SW480 (cell line): Measurements from ENCODE around the gene TTC17.
"Not testable (repeated sequence)": the region's sequence is repeated elsewhere in the genome, so short reads cannot be mapped to it uniquely, and the experiment has no call there.

ENCODE experiments used
- DNase-seq: peaks from one replicate; pipeline ENCODE4 v3.0.0-alpha.2; 2016; ENCODE audit warnings: low spot score

The TTC17 gene

DNA sequence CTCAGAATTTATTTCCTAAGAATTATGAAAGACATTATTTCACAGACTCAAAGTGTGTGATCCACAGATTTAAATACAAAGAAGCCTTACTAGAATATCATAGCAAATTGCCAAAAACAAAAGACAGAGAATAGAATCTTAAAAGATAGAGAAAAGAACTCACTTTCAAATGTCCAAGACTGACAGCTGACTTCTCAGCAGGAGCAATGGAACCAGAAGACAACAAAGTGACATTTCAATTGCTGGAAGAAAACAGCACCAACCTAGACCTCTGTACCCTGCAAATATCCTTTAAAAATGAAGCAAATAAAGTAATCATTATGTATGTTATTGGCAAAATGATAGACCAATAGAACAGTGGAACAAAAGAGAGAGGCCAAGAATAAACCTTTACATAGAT, 109.2 kb downstream of the TTC17 start:
- no peak for DNase-seq

DNA sequence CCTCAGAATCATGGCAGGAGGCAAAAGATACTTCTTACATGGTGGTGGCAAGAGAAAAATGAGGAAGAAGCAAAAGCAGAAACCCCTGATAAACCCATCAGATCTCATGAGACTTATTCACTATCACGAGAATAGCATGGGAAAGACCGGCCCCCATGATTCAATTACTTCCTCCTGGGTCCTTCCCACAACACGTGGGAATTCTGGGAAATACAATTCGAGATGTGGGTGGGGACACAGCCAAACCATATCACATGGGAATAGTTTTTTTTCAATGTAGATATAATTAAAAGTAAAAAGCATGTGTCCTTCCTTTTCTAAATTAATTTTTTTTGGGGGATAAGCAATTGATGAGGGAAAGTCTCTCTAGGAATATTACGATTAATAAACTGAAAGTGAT, 118.8 kb downstream of the TTC17 start:
- not testable (repeated sequence) for DNase-seq

DNA sequence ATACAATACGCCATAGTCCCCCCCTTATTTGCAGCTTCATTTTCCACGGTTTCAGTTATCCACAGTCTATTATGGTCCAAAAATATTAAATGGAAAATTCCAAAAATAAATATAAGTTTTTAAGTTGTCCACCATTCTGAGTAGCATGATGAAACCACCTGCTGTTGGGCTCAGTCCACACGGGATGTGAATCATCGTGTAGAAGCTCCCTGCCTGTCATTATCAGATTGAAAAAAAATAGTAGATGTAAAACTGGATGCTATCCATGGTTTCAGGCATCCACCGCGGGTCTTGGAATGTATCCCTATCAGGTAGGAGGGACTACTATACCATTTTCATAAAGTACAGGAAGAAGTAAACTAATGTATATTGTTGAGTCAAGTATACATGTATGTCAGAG, 127.4 kb downstream of the TTC17 start:
- no peak for DNase-seq

DNA sequence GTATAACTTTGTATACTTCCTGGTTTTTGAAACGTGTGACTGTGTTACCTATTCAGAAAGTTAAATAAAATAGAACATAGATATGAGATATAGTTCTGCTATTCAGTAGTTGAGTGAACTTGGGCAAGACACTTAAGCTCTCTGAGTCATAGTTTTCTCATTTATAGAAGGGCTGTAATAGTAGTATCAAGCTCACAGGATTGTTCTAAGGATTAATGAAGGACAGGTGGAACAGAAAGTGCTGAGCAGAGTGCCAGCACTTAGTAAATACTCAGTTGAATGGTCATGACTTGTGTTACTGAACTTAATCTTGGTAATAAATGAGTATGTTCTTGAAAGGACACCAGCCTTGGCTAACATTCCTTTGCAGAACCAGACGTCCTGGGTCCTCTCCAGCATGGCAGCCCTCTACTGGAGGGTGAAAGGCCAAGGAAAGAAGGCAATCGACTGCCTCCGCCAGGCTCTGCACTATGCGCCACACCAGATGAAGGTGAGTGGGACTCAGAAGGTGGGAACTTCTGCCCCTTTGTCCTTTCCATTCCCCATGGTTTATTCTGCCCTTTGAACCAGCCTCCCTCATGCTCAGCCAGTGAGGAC, 131.2 kb downstream of the TTC17 start:
- no peak for DNase-seq

DNA sequence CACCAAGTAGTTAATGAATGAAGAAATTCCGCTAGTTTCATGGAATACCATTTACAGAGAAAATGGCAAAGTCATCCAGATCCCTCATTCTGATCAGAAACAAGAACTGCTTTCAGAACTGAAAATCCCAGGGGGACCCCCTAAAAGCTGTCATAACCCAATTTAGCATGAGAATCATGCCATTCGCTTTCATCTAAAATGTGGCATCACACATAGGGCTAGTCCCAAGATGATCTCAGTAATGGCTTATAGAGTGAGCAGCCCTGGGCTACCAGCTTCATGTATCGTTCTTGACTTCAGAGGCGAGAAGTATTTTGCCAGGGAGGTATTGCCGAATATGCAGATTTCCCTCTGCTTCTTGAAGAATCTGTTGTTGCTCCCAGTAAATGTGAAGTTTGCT, 134.0 kb downstream of the TTC17 start:
- no peak for DNase-seq

DNA sequence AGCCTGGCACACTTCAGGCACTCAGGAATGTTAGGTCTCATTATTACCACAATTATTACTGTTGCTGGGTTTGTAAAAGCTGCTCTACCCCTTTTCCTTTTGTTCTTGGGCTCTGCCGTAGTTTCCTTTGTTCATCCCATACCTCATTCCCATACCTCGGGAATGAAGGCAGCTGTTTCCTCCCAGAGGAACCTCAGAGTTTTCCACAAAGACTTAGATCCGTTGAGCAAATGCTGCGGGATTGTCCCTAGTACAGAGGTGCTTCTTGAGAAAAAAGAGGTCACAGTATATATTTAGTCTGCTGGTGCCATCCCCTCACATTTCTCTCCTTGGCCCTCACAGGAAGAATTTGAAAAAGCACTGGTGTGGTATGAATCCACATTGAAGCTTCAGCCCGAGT, 134.7 kb downstream of the TTC17 start:
- DNase-seq: no peak

DNA sequence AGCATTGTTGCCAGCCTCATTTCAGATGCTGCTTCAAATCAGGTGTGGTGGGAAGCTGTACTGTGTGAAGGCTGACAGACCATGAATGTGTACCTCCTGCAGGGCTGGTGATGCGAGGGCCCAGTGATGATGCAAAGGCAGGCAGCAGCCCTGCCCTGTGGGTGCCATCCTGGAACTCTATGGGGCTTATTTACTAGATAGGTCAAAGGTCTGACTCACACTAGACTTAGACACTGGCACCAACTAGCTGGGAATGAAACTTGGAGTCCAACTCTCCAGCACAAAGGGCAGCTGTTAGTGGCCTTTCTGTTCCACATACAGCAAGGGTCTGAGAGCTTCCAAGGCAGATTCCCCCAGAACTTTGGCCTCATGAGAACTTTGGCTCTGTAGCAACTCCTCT, 138.4 kb downstream of the TTC17 start:
- DNase-seq: no peak

DNA sequence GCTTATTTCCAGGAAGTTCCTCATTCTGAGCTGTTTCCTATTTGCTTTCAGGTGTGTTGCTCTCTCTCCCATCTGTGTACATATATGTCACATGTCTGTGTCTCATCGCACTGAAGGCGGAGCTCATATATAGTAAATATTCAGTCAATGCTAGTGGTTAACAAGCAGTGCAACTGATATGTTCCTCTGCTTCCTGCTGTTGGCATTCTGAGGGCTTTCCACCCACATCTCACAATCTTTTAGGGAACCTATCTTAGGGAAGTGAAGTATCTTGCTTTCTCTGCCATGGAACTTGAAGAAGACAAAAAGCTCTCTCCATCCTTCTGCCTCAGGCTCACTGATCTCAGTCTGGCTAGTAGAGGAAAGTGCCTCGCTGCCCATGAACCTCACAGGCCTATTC, 139.8 kb downstream of the TTC17 start:
- DNase-seq: no peak

- DNase-seq: peak; percentile 11
Observed at GRCh38 chr11:43503417-43503816, 144.7 kb downstream of the TTC17 start.

DNA sequence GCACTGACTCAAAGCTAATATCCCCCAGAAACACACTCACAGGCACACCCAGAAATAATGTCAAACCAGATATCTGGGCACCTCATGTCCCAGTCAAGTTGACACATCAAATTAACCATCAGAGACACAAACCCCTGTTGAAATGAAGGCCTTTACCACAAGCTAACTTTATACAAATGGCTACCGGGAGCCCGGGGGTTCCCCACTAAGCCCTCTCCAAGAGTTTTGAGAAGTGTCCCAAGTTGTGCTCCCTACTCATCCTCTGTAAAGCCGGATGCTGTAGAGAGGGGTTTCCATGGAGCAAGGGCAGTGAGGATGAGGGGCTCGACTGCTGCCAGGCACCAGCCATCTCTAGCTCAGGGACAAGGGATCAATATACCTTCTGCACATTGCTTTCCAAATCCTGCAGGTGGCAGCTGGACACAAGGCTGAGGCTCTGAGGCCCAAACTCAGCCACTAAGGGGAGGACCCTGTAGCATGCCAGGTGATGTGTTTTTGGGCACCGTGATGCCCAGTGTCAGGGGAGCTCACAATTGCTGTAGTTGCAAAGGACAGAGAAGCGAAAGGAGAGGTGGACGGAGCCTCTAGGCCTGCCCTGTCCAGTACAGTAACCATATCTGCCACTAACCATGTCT, 145.7 kb downstream of the TTC17 start:
- DNase-seq: peak; percentile 58

- no peak for DNase-seq
Observed at GRCh38 chr11:43505171-43505570, 146.5 kb downstream of the TTC17 start.

GRCh38 chr11:43507171-43507570, 148.5 kb downstream of the TTC17 start:
- no peak for DNase-seq

DNA sequence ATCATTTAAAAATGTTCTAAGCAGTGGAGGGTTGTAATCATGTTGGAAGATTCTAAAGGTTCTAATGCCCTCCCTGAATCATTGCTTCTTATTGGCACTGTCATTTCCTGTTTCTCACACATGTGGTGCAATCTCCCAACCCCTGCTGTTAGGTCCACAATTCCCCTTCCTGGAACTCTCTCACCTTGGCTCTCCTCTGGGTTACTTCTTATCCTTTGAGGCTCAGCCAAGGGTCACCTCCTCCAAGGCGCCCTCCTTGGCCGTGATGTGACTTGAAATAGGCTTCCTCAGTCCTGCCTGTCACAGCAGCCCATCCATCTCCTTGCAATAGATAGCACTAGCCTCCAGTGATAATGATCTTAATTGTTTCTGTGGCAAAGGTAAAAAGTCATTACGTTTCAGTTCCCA, 149.8 kb downstream of the TTC17 start:
- DNase-seq: peak; percentile 13

DNA sequence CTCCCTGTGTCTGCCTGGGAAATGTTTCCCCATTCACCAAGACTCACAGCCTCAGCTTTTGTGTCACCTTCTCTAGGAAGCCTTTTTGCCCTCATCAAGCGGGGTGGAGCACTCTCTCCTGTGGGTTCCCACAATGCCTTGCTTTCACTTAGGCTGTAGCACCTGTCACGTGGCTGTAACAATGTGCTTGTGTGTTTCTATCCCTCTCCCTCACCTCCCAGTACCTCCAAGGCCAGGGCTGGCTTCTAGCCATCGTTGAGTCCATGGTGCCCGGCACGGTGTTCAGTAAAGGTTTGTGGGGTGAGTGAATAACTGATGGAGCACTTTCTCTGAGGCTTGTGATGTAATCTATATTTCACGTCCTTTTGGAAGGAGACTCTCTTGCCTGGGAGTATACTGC, 153.2 kb downstream of the TTC17 start:
- no peak for DNase-seq

- DNase-seq: peak; percentile 21
Observed at GRCh38 chr11:43515090-43515489, 156.4 kb downstream of the TTC17 start.

DNA sequence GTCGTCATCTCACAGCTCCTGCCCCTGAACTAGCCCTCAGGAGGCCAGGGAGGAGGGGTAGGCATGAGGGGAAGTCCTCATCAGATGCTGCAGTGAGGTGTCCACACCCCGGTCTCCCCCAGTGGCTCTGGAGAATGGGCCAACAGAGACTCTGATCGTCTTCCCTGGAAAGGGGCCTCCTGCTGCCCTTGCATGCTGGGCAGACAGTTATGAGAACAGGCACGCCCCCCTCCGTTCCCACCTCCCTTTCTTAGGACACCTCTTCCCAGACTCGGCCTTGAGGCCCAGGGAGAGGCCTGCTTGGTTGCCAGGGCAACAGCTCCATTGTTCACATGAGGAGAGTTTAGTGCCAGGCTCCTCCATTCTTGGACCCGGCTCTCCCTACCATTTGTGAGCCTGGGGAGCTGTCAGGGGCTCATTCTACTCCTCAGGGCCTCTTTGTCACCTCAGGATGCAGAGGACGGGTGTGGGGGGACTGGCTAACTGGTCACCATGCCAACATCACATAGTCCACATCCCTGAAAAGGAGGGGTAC, 157.7 kb downstream of the TTC17 start:
- DNase-seq: no peak

DNA sequence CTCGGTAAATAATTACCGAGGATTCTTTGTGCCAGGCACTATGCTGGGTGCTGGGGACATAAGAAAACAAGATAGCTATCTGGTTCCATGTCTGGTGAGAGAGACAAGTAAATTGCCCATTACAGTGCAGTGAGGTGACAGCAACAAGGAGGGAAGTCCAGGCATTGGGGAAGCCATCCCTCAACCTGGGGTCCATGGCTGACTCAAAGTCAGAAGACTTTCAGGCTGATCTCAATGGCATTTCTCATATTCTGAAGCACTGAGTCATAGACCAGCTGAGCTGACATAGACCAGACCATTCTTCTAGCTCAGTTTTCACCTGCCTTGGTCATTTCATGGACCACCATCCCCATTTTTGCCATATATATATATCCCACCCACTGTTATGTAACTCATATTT, 158.8 kb downstream of the TTC17 start:
- no peak for DNase-seq

DNA sequence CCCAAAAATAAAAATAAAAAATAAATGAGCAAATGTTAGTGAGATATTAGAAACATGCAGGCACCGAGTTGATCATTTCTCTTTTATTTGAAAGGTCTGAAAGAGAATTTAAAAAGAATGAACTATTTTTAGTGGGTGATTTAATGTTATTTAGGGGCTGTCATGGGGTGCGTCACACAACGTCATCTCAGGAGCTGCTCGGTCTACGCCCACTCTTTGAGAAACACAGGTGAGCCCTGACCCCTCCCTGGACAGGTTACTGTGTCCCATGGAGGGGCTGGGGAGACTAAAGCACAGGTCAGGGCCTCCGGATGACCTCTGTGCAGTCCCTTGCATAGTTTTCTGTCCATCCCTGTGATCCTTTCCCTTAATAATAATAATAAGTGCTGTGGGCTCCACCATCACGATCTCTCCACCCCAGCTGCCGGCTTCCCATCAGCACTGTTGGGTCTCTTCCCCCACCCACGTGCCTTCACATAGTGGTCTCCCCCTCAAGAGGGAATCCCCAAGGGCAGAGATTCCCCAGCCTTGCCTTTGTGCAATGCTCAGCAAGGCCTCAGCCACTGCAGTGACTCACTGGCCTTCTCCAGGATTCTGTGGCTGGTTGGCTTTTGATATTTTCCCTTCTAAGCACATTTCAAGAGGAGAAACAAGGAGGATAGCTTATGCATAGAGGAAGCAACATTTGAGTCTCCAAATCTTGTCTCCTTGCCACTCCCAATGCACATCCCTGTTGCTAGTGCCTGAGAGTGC, 159.9 kb downstream of the TTC17 start:
- no peak for DNase-seq

DNA sequence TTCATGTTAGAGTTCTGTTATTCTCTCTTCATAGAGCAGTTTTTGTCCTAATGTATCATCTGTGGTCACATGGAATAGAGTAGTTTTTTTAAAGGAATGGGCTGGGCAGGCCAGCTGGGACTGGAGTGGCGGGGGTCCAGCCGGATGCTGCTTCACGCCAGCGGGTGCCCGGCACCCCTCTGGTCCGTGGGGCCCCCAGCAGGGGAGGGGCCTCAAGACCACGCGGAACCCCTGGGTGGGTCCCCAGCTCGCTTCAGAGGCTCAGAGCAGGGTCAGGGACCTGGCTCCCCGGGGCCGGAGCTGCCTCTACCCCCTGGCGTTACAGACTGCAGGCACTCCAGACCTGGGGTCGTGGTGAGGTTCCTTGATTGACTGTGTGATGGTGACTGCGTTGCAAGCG, 162.8 kb downstream of the TTC17 start:
- DNase-seq: no peak

- no peak for DNase-seq
Observed at GRCh38 chr11:43523632-43524031, 164.9 kb downstream of the TTC17 start.

DNA sequence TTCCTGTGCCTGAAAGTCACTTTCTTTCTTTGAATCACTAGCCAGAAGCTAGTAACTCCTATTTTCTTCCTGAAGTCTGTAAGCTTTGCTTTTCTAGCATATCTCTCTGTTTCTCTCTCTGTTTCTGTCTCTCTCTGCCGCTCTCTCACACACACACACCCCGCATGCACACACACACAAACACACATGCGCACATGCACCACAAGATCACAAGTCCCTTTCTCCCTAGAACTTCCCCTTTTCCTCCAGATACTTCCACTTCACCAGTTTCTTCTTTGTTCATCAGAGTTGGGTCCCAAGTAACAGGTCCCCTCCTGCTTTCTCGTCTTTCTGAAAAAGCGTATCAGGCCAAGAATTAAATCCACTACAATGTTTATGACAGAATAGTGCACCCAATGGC, 173.3 kb downstream of the TTC17 start:
- DNase-seq: no peak

- DNase-seq: no peak
Observed at GRCh38 chr11:43537833-43538615, 179.3 kb downstream of the TTC17 start.

GRCh38 chr11:43541993-43542392, 183.3 kb downstream of the TTC17 start:
- DNase-seq: no peak
